ENCODE results near the gene ZFP2. TPM values are rescaled to one million over a fixed set of nuclear protein-coding genes. Genes with fewer than 3 reads are reported as not detected.

ZFP2 gene
- total and polyA plus RNA-seq, 2 of the 13 experiments (the other 11 are each of a cell fraction or from before 2014, with no cell fraction given): 0.27 to 0.42 TPM

DNA sequence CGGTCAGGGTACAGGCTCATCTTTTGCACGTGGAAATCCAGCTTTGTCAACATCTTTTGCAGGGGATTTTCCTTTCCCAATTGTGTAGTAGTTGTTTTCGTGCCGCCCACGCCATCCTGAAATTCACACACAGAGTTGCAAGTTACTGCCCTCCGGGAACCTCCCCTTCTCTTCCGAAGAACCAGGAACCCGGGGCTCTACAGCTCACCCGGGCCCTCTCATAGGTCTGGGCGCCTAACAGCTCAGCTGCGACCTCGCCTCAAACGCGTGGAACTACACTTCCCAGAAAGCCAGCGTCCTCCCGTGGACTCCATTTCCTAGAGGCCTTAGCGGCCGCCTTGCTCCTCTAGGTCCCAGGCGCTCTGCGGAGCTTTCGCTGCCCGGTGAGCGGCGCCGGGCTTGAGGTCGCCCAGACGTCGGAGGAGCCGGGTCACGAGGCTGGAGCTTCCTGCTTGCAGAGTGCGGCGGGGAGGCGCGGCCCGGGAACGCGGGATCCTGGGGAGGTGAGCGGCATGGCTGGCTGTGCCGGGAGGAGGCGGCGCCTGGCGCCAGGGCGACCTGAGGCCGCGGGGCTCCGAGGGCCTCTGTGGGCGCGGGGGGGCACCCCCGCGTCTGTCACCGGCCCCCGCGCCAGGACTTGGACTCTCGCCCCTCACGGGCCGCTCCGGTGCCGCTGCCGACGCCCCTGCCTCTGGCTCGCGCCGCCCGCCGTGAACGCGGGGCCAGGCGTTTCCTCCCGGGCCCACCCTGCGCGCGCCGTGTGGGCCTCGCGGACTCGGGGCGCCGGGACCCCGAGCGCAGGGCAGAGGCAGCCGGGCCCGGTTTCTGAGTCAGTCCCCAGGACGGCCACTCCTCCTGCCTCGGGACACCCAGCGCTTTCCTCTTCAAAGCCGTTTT, 35.8 kb upstream of the ZFP2 start, which contains the start of gene ZNF354B (continued):
- TF ChIP-seq, protein P1, sequence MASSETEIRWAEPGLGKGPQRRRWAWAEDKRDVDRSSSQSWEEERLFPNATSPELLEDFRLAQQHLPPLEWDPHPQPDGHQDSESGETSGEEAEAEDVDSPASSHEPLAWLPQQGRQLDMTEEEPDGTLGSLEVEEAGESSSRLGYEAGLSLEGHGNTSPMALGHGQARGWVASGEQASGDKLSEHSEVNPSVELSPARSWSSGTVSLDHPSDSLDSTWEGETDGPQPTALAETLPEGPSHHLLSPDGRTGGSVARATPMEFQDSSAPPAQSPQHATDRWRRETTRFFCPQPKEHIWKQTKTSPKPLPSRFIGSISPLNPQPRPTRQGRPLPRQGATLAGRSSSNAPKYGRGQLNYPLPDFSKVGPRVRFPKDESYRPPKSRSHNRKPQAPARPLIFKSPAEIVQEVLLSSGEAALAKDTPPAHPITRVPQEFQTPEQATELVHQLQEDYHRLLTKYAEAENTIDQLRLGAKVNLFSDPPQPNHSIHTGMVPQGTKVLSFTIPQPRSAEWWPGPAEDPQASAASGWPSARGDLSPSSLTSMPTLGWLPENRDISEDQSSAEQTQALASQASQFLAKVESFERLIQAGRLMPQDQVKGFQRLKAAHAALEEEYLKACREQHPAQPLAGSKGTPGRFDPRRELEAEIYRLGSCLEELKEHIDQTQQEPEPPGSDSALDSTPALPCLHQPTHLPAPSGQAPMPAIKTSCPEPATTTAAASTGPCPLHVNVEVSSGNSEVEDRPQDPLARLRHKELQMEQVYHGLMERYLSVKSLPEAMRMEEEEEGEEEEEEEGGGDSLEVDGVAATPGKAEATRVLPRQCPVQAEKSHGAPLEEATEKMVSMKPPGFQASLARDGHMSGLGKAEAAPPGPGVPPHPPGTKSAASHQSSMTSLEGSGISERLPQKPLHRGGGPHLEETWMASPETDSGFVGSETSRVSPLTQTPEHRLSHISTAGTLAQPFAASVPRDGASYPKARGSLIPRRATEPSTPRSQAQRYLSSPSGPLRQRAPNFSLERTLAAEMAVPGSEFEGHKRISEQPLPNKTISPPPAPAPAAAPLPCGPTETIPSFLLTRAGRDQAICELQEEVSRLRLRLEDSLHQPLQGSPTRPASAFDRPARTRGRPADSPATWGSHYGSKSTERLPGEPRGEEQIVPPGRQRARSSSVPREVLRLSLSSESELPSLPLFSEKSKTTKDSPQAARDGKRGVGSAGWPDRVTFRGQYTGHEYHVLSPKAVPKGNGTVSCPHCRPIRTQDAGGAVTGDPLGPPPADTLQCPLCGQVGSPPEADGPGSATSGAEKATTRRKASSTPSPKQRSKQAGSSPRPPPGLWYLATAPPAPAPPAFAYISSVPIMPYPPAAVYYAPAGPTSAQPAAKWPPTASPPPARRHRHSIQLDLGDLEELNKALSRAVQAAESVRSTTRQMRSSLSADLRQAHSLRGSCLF (CRISPR knock-in tag; IDR thresholded peaks at IDR 0.05; ENCODE audit: borderline replicate concordance): no peak
- TF ChIP-seq, protein P2, sequence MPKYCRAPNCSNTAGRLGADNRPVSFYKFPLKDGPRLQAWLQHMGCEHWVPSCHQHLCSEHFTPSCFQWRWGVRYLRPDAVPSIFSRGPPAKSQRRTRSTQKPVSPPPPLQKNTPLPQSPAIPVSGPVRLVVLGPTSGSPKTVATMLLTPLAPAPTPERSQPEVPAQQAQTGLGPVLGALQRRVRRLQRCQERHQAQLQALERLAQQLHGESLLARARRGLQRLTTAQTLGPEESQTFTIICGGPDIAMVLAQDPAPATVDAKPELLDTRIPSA (CRISPR knock-in tag; IDR thresholded peaks at IDR 0.05; ENCODE audit: borderline replicate concordance): no peak
- TF ChIP-seq KDM3A (CRISPR knock-in tag; IDR thresholded peaks at IDR 0.05; ENCODE audit: low read depth) (peak; percentile 69; the same call in 1 of the 2 replicates), PAX8 (CRISPR knock-in tag; IDR thresholded peaks at IDR 0.05; ENCODE audit: borderline replicate concordance) (peak; percentile 74; the same call in 1 of the 2 replicates), KDM4B (CRISPR knock-in tag; IDR thresholded peaks at IDR 0.05) (peak; percentile 76), RXRA (CRISPR knock-in tag; IDR thresholded peaks at IDR 0.05) (peak; percentile 68), AHR (CRISPR knock-in tag; IDR thresholded peaks at IDR 0.05) (0 out of 2 replicates have a peak, but pooled peaks have one; percentile 50), MED1 (CRISPR knock-in tag; IDR thresholded peaks at IDR 0.05) (peak; percentile 72), SP4 (CRISPR knock-in tag; IDR thresholded peaks at IDR 0.05) (peak; percentile 44)
- TF ChIP-seq, protein P3, sequence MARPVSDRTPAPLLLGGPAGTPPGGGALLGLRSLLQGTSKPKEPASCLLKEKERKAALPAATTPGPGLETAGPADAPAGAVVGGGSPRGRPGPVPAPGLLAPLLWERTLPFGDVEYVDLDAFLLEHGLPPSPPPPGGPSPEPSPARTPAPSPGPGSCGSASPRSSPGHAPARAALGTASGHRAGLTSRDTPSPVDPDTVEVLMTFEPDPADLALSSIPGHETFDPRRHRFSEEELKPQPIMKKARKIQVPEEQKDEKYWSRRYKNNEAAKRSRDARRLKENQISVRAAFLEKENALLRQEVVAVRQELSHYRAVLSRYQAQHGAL (CRISPR knock-in tag; IDR thresholded peaks at IDR 0.05; ENCODE audit: not compliant biosample characterization): peak; percentile 45
- TF ChIP-seq, protein P4, sequence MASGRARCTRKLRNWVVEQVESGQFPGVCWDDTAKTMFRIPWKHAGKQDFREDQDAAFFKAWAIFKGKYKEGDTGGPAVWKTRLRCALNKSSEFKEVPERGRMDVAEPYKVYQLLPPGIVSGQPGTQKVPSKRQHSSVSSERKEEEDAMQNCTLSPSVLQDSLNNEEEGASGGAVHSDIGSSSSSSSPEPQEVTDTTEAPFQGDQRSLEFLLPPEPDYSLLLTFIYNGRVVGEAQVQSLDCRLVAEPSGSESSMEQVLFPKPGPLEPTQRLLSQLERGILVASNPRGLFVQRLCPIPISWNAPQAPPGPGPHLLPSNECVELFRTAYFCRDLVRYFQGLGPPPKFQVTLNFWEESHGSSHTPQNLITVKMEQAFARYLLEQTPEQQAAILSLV (CRISPR knock-in tag; IDR thresholded peaks at IDR 0.05; ENCODE audit: borderline replicate concordance): peak; percentile 57; the same call in 1 of the 2 replicates
- TF ChIP-seq, protein P5, sequence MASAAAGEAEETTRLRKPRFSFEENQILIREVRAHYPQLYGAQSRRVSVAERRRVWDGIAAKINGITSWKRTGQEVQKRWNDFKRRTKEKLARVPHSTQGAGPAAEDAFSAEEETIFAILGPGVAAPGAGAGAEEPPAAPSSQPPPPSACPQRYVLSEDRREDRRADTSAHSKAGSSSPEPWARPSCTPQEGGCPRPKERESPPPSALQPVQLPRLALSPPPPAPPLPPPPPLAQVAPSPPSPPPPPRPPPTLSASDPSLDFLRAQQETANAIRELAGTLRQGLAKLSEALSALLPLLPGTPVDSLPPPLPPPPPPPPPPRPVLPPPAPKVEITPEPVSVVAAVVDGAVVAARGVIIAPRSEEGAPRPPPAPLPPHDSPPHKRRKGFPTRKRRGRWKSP (CRISPR knock-in tag; IDR thresholded peaks at IDR 0.05): no peak
- TF ChIP-seq, protein P6, sequence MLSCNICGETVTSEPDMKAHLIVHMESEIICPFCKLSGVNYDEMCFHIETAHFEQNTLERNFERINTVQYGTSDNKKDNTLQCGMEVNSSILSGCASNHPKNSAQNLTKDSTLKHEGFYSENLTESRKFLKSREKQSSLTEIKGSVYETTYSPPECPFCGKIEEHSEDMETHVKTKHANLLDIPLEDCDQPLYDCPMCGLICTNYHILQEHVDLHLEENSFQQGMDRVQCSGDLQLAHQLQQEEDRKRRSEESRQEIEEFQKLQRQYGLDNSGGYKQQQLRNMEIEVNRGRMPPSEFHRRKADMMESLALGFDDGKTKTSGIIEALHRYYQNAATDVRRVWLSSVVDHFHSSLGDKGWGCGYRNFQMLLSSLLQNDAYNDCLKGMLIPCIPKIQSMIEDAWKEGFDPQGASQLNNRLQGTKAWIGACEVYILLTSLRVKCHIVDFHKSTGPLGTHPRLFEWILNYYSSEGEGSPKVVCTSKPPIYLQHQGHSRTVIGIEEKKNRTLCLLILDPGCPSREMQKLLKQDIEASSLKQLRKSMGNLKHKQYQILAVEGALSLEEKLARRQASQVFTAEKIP (CRISPR knock-in tag; IDR thresholded peaks at IDR 0.05; ENCODE audit: borderline replicate concordance): no peak
- TF ChIP-seq, protein P7, sequence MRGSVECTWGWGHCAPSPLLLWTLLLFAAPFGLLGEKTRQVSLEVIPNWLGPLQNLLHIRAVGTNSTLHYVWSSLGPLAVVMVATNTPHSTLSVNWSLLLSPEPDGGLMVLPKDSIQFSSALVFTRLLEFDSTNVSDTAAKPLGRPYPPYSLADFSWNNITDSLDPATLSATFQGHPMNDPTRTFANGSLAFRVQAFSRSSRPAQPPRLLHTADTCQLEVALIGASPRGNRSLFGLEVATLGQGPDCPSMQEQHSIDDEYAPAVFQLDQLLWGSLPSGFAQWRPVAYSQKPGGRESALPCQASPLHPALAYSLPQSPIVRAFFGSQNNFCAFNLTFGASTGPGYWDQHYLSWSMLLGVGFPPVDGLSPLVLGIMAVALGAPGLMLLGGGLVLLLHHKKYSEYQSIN (CRISPR knock-in tag; IDR thresholded peaks at IDR 0.05; ENCODE audit: borderline replicate concordance): no peak
